ENCODE results near the gene METTL27.

- TF ChIP-seq CTCF (IDR thresholded peaks at IDR 0.05): no peak
- TF ChIP-seq POLR2A (IDR thresholded peaks at IDR 0.05): no peak
Measured at GRCh38 chr7:73789051-73789450, 53.3 kb downstream of the METTL27 start.

All from lower leg skin (tissue), 3 donors.